Measurements from ENCODE around the gene TRIM72. TPM values are rescaled to one million over a fixed set of nuclear protein-coding genes. Genes with fewer than 3 reads are reported as not detected.

Gene TRIM72
- total RNA-seq, 1 experiment from 2014 or later: not detected

DNA sequence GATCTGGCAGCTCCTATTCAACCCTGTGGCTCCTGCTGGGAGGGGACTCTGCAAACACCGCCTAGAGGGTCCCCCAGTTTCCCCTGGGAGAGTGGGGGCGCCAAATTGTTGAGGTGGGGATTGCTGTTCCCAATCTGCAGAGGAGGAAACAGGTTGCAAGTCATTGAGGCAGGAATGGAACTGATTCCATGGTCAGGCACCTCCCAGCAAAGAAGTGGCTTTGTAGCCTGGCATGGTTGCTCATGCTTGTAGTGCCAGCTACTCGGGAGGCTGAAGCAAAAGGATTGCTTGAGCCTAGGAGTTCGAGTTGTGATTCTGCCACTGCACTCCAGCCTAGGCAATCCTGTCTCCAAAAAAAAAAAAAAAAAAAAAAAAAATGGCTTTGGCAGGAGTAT is 3.2 kb downstream of the TRIM72 start:
- H3K4me2 ChIP-seq (ENCODE audit: low read length): no peak overlapping the region
- CTCF ChIA-PET: no interaction called here
- no peak overlapping the region for H3K9ac ChIP-seq (ENCODE audit: low read length)
- intact Hi-C loops (cut with micrococcal nuclease): no loop called here
- no peak for TF ChIP-seq EZH2phosphoT487 (IDR thresholded peaks at IDR 0.05; ENCODE audit: borderline replicate concordance, low read length)
- 0 out of 2 replicates have a peak, but pooled peaks cover 7% of the 10 kb centered on the region for H3K4me1 ChIP-seq (ENCODE audit: insufficient read depth, low read length)
- ATAC-seq: no peak
- H3F3A ChIP-seq (ENCODE audit: low read length, unreplicated experiment): no peaks in the 10 kb centered on the region
- H4K20me1 ChIP-seq (ENCODE audit: low read length): no peaks in the 10 kb centered on the region
- H3K9me2 ChIP-seq (replicated peaks; ENCODE audit: low read length): no peaks in the 10 kb centered on the region
- no peaks in the 10 kb centered on the region for H3K36me3 ChIP-seq (ENCODE audit: low read depth, low read length)
- no peak for DNase-seq
- no peaks in the 10 kb centered on the region for H3K9me3 ChIP-seq (ENCODE audit: low read length)
- no TSS peak for BruUV-seq (replicated peaks)
- H3K79me2 ChIP-seq (ENCODE audit: low read length): no peaks in the 10 kb centered on the region
- POLR2A ChIA-PET (ENCODE audit: unreplicated experiment): no interaction called here
- H3K4me3 ChIP-seq (ENCODE audit: low read length): no peak overlapping the region
- peaks cover 10% of the 10 kb centered on the region for H3K27me3 ChIP-seq (ENCODE audit: low read length)
- no peak overlapping the region for H3K27ac ChIP-seq (ENCODE audit: low read length)
- H2AFZ ChIP-seq (ENCODE audit: low read length): no peak overlapping the region

GRCh38 chr16:31219154-31219741 is 5.3 kb downstream of the TRIM72 start:
- no peaks in the 10 kb centered on the region for H3F3A ChIP-seq (ENCODE audit: low read length, unreplicated experiment)
- TF ChIP-seq EZH2phosphoT487 (IDR thresholded peaks at IDR 0.05; ENCODE audit: borderline replicate concordance, low read length) (no peak), EZH2 (IDR thresholded peaks at IDR 0.05; ENCODE audit: low read length, unreplicated experiment) (no peak)
- TF ChIP-seq, protein P1, sequence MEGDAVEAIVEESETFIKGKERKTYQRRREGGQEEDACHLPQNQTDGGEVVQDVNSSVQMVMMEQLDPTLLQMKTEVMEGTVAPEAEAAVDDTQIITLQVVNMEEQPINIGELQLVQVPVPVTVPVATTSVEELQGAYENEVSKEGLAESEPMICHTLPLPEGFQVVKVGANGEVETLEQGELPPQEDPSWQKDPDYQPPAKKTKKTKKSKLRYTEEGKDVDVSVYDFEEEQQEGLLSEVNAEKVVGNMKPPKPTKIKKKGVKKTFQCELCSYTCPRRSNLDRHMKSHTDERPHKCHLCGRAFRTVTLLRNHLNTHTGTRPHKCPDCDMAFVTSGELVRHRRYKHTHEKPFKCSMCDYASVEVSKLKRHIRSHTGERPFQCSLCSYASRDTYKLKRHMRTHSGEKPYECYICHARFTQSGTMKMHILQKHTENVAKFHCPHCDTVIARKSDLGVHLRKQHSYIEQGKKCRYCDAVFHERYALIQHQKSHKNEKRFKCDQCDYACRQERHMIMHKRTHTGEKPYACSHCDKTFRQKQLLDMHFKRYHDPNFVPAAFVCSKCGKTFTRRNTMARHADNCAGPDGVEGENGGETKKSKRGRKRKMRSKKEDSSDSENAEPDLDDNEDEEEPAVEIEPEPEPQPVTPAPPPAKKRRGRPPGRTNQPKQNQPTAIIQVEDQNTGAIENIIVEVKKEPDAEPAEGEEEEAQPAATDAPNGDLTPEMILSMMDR (conservative IDR thresholded peaks at IDR 0.05; ENCODE audit: low read depth, low read length): no peak
- H3K4me1 ChIP-seq (ENCODE audit: insufficient read depth, low read length): 0 out of 2 replicates have a peak, but pooled peaks cover 7% of the 10 kb centered on the region
- BruUV-seq (replicated peaks): no TSS peak
- H3K9me2 ChIP-seq (replicated peaks; ENCODE audit: low read length): no peaks in the 10 kb centered on the region
- H3K27ac ChIP-seq (ENCODE audit: low read length): no peak overlapping the region
- no peak overlapping the region for H2AFZ ChIP-seq (ENCODE audit: low read length)
- ChIA-PET POLR2A (ENCODE audit: unreplicated experiment) (no interaction called here), CTCF (no interaction called here)
- H3K79me2 ChIP-seq (ENCODE audit: low read length): no peaks in the 10 kb centered on the region
- H3K9me3 ChIP-seq (ENCODE audit: low read length): no peaks in the 10 kb centered on the region
- H3K36me3 ChIP-seq (ENCODE audit: low read depth, low read length): no peaks in the 10 kb centered on the region
- intact Hi-C loops (cut with micrococcal nuclease): no loop called here
- DNase-seq (no peak), ATAC-seq (no peak)
- H3K9ac ChIP-seq (ENCODE audit: low read length): no peak overlapping the region
- H3K4me2 ChIP-seq (ENCODE audit: low read length): no peak overlapping the region
- no peaks in the 10 kb centered on the region for H4K20me1 ChIP-seq (ENCODE audit: low read length)
- H3K27me3 ChIP-seq (ENCODE audit: low read length): peaks cover 10% of the 10 kb centered on the region
- H3K4me3 ChIP-seq (ENCODE audit: low read length): no peak overlapping the region

- TF ChIP-seq EZH2phosphoT487 (IDR thresholded peaks at IDR 0.05; ENCODE audit: borderline replicate concordance, low read length) (no peak), EZH2 (IDR thresholded peaks at IDR 0.05; ENCODE audit: low read length, unreplicated experiment) (no peak)
- TF ChIP-seq, protein P1 (conservative IDR thresholded peaks at IDR 0.05; ENCODE audit: low read depth, low read length): no peak
- H3K27me3 ChIP-seq (ENCODE audit: low read length): peaks cover under 1% of the 10 kb centered on the region; the same call in 1 of the 2 replicates
- H3K27ac ChIP-seq (ENCODE audit: low read length): no peak overlapping the region
- POLR2A ChIA-PET (ENCODE audit: unreplicated experiment): no interaction called here
- no peaks in the 10 kb centered on the region for H3K9me3 ChIP-seq (ENCODE audit: low read length)
- BruUV-seq (replicated peaks): no TSS peak
- no peaks in the 10 kb centered on the region for H3K4me1 ChIP-seq (ENCODE audit: insufficient read depth, low read length)
- H3K9ac ChIP-seq (ENCODE audit: low read length): no peak overlapping the region
- H3F3A ChIP-seq (ENCODE audit: low read length, unreplicated experiment): no peaks in the 10 kb centered on the region
- H3K9me2 ChIP-seq (replicated peaks; ENCODE audit: low read length): no peaks in the 10 kb centered on the region
- H3K4me2 ChIP-seq (ENCODE audit: low read length): no peak overlapping the region
- DNase-seq (no peak), ATAC-seq (no peak)
- H4K20me1 ChIP-seq (ENCODE audit: low read length): no peaks in the 10 kb centered on the region
- intact Hi-C loops (cut with micrococcal nuclease): no loop called here
- H3K79me2 ChIP-seq (ENCODE audit: low read length): no peaks in the 10 kb centered on the region
- H3K36me3 ChIP-seq (ENCODE audit: low read depth, low read length): no peaks in the 10 kb centered on the region
- CTCF ChIA-PET: no interaction called here
- H2AFZ ChIP-seq (ENCODE audit: low read length): no peak overlapping the region
- H3K4me3 ChIP-seq (ENCODE audit: low read length): no peak overlapping the region
Observed at GRCh38 chr16:31221357-31222160, 7.6 kb downstream of the TRIM72 start.

All from PC-3 (cell line).